GM12872 (cell line): Measurements from ENCODE around the gene LSAMP.

ENCODE experiments used
- CTCF ChIP-seq: IDR thresholded peaks from 3 replicates; pipeline ENCODE4 v1.5.1; 2011; ENCODE audit warnings: low read depth, mild to moderate bottlenecking, low read length, moderate library complexity; ENCODE audit not compliant: insufficient read depth

LSAMP gene

GRCh38 chr3:116259984-116260383, 185.3 kb downstream of the LSAMP start:
- no peak for TF ChIP-seq CTCF

GRCh38 chr3:116256843-116257485, 188.3 kb downstream of the LSAMP start:
- TF ChIP-seq CTCF, result no peak

GRCh38 chr3:116254541-116254940, 190.7 kb downstream of the LSAMP start:
- TF ChIP-seq CTCF, result no peak

GRCh38 chr3:116253511-116253910, 191.8 kb downstream of the LSAMP start:
- no peak for TF ChIP-seq CTCF

- no peak for TF ChIP-seq CTCF
Measured at GRCh38 chr3:116247605-116248004, 197.7 kb downstream of the LSAMP start.

- no peak for TF ChIP-seq CTCF
Measured at GRCh38 chr3:116246406-116246980, 198.8 kb downstream of the LSAMP start.

GRCh38 chr3:116242825-116243224, 202.5 kb downstream of the LSAMP start:
- TF ChIP-seq CTCF, result no peak
